ENCODE results near the gene DOP1B.
"Not testable (repeated sequence)": the region's sequence is repeated elsewhere in the genome, so short reads cannot be mapped to it uniquely, and the experiment has no call there.

Gene DOP1B, protein sequence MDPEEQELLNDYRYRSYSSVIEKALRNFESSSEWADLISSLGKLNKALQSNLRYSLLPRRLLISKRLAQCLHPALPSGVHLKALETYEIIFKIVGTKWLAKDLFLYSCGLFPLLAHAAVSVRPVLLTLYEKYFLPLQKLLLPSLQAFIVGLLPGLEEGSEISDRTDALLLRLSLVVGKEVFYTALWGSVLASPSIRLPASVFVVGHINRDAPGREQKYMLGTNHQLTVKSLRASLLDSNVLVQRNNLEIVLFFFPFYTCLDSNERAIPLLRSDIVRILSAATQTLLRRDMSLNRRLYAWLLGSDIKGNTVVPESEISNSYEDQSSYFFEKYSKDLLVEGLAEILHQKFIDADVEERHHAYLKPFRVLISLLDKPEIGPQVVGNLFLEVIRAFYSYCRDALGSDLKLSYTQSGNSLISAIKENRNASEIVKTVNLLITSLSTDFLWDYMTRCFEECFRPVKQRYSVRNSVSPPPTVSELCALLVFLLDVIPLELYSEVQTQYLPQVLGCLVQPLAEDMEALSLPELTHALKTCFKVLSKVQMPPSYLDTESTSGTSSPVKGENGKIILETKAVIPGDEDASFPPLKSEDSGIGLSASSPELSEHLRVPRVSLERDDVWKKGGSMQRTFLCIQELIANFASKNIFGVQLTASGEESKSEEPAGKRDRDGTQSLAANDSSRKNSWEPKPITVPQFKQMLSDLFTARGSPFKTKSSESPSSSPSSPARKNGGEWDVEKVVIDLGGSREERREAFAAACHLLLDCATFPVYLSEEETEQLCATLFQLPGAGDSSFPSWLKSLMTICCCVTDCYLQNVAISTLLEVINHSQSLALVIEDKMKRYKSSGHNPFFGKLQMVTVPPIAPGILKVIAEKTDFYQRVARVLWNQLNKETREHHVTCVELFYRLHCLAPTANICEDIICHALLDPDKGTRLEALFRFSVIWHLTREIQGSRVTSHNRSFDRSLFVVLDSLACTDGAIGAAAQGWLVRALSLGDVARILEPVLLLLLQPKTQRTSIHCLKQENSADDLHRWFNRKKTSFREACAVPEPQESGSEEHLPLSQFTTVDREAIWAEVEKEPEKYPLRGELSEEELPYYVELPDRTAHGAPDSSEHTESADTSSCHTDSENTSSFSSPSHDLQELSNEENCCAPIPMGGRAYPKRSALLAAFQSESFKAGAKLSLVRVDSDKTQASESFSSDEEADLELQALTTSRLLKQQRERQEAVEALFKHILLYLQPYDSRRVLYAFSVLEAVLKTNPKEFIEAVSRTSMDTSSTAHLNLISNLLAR (N-terminal part only)

GRCh38 chr21:36156815-36157670 lies at the start of gene DOP1B:
Gene DOP1B, plus strand, starts transcription at chr21:36156824. Its CDS starts 7,910 bp downstream, at chr21:36164734.
- peak; percentile 41 for DNase-seq

- no peak for DNase-seq
These were observed 46.8 kb upstream of the DOP1B start for GRCh38 chr21:36109868-36110267.

GRCh38 chr21:36111238-36111637 lies 45.4 kb upstream of the DOP1B start:
- DNase-seq = no peak

- DNase-seq = peak; percentile 58
These were observed 42.8 kb upstream of the DOP1B start for GRCh38 chr21:36113647-36114428.

- no peak for DNase-seq
These were observed 41.4 kb upstream of the DOP1B start for GRCh38 chr21:36115138-36115730.

GRCh38 chr21:36117286-36117741 lies 39.3 kb upstream of the DOP1B start:
- no peak for DNase-seq

DNA sequence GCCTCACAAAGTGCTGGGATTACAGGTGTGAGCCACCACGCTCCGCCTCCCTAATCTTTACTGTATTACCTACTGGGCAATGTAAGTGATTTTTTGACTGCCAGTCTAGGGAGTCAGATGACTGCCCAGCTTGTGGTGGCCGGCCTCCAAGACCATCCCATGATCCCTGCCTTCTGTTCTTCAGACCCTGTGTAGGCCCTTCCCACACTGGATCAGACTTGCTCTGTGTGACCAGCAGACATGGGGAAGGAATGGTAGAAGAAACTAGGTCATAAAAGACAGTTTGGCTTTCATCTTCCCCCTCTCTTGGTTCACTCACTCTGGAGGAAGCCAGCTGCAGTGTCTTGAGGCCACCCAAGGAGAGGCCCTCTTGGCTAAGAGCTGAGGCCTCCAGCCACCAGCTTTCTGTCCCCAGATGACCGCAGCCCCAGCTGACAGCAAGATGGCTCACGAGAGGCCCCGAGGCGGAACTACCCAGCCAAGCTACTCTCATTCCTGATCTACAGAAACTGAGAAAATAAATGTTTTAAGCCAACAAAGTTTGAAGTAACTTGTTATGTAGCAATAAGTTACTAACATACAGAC lies 36.2 kb upstream of the DOP1B start:
- DNase-seq = no peak

DNA sequence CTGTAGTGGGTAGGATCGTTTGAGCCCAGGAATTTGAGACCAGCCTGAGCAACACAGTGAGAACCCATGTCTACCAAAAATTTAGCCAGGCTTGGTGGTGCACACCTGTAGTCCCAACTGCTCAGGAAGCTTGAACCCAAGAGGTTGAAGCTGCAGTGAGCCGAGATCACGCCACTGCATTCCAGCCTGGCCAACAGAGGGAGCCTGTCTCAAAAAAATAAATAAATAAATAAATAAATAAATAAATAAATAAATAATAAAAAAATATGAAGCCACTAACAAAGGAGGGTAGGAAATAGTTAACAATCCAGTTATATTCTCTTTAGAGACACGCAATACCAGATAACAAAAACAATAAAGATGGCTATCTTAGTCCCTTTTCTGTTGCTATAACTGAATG lies 33.6 kb upstream of the DOP1B start:
- no peak for DNase-seq

- no peak for DNase-seq
These were observed 32.2 kb upstream of the DOP1B start for GRCh38 chr21:36124395-36124794.

DNA sequence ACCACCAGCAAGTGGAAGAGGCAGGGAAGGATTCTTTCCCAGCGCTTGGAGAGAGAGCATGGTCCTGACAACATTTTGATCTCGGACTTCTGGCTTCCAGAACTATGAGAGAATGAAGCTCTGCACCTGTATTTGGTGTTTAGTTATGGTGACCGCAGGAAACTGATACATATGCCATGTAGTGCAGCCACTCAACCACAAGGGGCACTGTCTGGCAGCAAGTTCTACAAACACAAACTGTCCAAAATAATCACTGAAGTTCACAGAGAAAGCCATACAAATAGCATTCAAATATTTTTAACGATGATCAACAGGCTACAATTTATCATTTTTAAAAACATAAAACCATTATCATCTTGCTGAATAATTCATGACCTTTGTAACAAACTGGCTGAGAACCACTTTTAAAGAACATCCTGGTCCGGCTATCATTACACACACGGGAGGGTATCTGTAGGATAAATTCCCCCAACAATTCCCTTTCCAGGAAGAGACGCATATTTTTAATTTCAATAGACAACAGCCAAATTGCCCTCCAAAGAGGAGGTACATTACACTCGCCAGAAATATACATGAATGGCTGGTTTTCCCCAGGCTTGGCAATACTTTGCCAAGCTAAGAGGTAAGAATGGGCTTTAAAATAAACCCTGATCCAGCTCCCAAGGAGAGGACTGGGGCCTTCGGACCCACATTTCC lies 31.0 kb upstream of the DOP1B start:
- peak; percentile 67 for DNase-seq

GRCh38 chr21:36126208-36126565 lies 30.4 kb upstream of the DOP1B start:
- DNase-seq = no peak

DNA sequence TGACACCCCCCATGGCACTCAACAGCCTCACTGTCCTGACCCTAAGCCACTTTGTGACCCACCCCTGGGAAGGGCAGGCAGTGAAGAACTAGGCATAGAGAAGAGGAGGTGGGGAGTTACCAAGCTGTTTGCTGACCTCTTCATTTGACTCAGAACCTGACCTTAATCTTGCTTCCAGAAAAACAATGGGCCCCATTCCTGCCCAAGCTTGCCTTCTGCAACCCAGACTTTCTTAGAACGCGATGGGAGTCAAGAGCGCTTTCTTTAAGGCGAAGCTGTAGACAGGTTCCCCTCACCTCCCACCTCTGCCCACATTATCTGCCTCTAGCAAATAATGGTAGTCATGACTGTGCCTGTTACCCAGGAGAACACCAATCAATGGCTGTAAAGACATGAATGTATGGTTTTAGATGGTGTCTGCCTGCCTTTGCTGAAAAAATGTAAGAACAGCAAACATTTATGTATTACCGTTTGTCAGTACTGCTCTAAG lies 30.0 kb upstream of the DOP1B start:
- no peak for DNase-seq

DNA sequence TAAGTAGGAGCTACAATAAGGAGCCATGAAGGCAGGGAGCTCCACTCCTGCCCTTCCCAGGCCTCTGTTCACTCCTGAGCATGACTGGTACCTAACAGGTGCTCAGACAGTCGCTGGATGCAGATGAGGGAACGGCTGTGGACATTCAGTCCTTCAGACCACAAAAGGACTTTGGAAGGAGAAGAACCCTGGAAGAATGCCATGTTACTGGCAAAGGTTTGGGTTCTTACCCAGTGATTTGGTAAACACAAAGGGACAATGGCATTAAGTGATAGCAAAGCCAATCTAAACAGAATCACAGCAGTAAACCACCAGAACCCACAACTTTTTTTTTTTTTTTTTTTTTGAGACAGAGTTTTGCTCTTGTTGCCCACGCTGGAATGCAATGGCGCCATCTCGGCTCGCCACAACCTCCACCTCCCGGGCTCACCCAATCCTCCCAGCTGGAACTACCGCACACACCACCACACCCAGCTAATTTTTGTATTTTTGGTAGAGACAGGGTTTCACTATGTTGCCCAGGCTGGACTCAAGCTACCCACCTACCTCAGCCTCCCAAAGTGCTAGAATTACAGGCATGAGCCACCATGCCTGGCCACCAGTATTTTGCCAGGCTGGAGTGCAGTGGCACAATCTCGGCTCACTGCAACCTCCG lies 29.2 kb upstream of the DOP1B start:
- DNase-seq = no peak

- DNase-seq = no peak
These were observed 28.6 kb upstream of the DOP1B start for GRCh38 chr21:36127977-36128376.

DNA sequence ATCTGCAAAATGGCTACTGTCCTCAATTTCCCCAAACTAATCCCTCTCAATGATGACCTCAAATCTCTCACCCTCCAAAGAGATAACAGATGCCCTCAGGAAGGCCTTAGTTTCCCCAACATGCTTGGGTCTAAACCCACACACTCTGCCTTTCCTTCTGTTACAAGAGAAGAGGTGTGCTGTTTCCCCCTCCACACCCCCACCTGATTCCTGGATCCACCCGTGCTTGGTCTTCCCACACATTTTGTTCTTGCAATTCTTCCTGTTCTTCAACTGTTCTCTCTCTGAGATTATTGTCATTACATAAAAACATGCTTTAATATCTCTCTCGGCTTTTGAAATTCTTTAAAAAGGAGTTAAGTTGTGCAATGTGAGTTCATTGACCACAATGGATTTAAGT lies 27.4 kb upstream of the DOP1B start:
- DNase-seq = no peak

GRCh38 chr21:36130414-36130762 lies 26.2 kb upstream of the DOP1B start:
- DNase-seq = not testable (repeated sequence)

DNA sequence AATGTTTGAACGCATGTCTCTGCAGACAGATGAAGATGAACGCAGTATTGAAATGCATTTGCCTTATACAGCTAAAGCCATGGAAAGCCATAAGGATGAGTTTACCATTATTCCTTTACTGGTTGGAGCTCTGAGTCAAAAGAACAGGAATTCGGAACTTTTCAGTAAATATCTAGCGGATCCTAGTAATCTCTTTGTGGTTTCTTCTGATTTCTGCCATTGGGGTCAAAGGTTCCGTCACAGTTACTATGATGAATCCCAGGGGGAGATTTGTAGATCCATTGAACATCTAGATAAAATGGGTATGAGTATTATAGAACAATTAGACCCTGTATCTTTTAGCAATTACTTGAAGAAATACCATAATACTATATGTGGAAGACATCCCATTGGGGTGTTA lies 25.8 kb upstream of the DOP1B start:
- not testable (repeated sequence) for DNase-seq

DNA sequence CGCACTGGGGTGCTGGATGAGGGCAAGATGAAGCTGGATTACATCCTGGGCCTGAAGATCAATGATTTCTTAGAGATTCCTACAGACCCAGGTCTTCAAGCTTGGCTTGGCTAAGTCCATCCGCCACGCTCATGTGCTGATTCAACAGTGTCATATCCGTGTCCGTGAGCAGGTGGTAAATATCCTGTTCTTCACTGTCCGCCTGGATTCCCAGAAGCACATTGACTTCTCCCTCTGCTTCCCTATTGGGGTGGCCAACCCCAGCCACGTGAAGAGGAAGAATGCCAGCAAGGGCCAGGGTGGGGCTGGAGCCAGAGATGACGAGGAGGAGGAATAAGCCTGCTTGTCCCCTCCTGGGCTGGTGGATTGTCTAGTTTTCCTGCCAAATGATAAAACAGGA lies 23.9 kb upstream of the DOP1B start:
- DNase-seq = no peak

GRCh38 chr21:36134803-36135390 lies 21.7 kb upstream of the DOP1B start, which contains the start of gene CBR3:
Gene CBR3, plus strand, starts transcription at chr21:36135079. Its CDS starts 114 bp downstream, at chr21:36135193.
- DNase-seq = peak; percentile 69
